NCI-H146 treated with DMSO at 0.1 percent for 48 hours (cell line): Measurements from ENCODE around the gene ZNRF3.

Source experiments
- DNase-seq: peaks from one replicate; lab custom pipeline; 2025; ENCODE audit not compliant: unreplicated experiment; lab: John Stamatoyannopoulos, UW

Gene ZNRF3

GRCh38 chr22:29060251-29060869 lies 177.0 kb downstream of the ZNRF3 start:
- DNase-seq: no peak

GRCh38 chr22:29060931-29061330 lies 177.6 kb downstream of the ZNRF3 start:
- DNase-seq: no peak

GRCh38 chr22:29061773-29062172 lies 178.4 kb downstream of the ZNRF3 start, which contains the start of gene C22orf31:
Gene C22orf31, minus strand, starts transcription at chr22:29061831. Its CDS starts 39 bp downstream, at chr22:29061792.
- DNase-seq: no peak

- DNase-seq: no peak
Observed at GRCh38 chr22:29062286-29062821, 179.0 kb downstream of the ZNRF3 start.

- no peak for DNase-seq
Observed at GRCh38 chr22:29065468-29066190, 182.3 kb downstream of the ZNRF3 start.

- no peak for DNase-seq
Observed at GRCh38 chr22:29069463-29069862, 186.1 kb downstream of the ZNRF3 start.

- no peak for DNase-seq
Observed at GRCh38 chr22:29070490-29070889, 187.1 kb downstream of the ZNRF3 start.

GRCh38 chr22:29071261-29072045 lies 188.1 kb downstream of the ZNRF3 start:
- peak; percentile 27 for DNase-seq

GRCh38 chr22:29072193-29072978 lies 189.0 kb downstream of the ZNRF3 start:
- DNase-seq: peak; percentile 58

GRCh38 chr22:29072979-29073617 lies 189.7 kb downstream of the ZNRF3 start, which contains the start of gene KREMEN1:
Gene KREMEN1, plus strand, starts transcription at chr22:29073035. Its CDS starts 96 bp downstream, at chr22:29073131.
- DNase-seq: no peak

GRCh38 chr22:29073618-29074275 lies 190.4 kb downstream of the ZNRF3 start:
- DNase-seq: no peak

GRCh38 chr22:29074276-29074772 lies 191.0 kb downstream of the ZNRF3 start:
- no peak for DNase-seq

- DNase-seq: no peak
Observed at GRCh38 chr22:29078036-29078868, 194.9 kb downstream of the ZNRF3 start.

- DNase-seq: no peak
Observed at GRCh38 chr22:29078869-29079207, 195.5 kb downstream of the ZNRF3 start.

GRCh38 chr22:29079218-29079901 lies 196.0 kb downstream of the ZNRF3 start:
- DNase-seq: peak; percentile 20

GRCh38 chr22:29080106-29080975 lies 197.0 kb downstream of the ZNRF3 start:
- DNase-seq: no peak
